ENCODE data around the gene RAPGEF2. TPM values are rescaled to one million over a fixed set of nuclear protein-coding genes. Genes with fewer than 3 reads are reported as not detected.

The RAPGEF2 gene
- total and polyA plus RNA-seq, 10 donors, result 4.4 to 115 (median 91.0) TPM

DNA sequence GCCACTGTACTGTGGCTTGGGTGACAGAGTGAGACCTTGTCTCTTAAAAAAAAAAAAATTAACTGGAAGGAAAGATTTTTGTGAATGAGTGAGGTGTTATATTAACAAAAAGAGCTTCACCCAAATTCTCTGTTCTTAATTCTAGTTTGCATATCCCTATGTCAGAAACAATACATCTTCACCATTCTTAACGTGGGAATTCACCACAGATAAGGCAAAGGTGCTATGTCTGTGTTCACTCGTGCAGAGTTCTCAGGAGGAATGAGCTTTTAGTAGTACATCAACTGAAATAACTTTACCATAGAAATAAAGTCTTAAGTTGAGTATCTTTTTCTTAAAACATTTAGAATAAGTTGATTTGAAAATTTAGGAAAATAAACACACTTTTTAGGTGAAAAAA is 135.1 kb downstream of the RAPGEF2 start:
- intact Hi-C loops (cut with DNase I; ENCODE audit: low total_unique reads), result no loop called here
- TF ChIP-seq POLR2AphosphoS5 (IDR thresholded peaks at IDR 0.05) (no peak), POLR2A (IDR thresholded peaks at IDR 0.05) (no peak), CTCF (IDR thresholded peaks at IDR 0.05 in 8 of 11, conservative IDR thresholded peaks at IDR 0.05 in 3 of 11) (no peak)
- WGBS, 5 donors, result 43 to 69% (median 62%) methylated on average over 2 of the region's 2 CpGs
- Histone ChIP-seq H3K36me3 (peaks cover 0 to 4% (median 0%) of the 10 kb centered on the region in 6 donors), H3K4me1 (peaks cover under 1 to 62% (median 40%) of the 10 kb centered on the region in 6 donors), H3K9me3 (no peaks in the 10 kb centered on the region), H3K27me3 (replicated peaks in 1 of 7) (no peaks in the 10 kb centered on the region), H3K27ac (peak overlapping the region in 6 of 8 donors; percentile 39 to 70 (median 60)), H3K4me3 (no peak overlapping the region)
- no peak for DNase-seq

DNA sequence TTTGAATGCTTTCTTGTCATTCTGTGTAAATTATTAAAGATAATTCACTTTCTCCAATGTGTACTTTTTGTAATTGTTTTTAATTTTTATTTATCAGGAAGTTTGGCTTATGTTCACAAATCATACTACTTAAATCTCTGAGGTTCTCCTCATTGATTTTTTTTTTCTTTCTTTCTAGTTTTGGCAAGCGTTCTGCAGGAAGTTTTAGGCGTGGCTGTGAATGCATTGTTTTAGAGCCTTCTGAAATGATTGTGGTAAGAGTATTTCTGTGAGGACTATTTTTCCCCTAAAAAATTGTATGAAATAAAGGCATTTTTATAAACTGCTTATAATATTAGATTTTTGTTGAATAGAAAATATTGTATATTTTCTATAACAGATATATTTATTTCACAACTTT is 135.8 kb downstream of the RAPGEF2 start:
- Histone ChIP-seq H3K36me3 (peaks cover 0 to 9% (median 0%) of the 10 kb centered on the region in 6 donors), H3K4me1 (peaks cover 0 to 58% (median 38%) of the 10 kb centered on the region in 6 donors), H3K4me3 (no peak overlapping the region), H3K27ac (peak overlapping the region in 6 of 8 donors; percentile 40 to 70 (median 60)), H3K27me3 (replicated peaks in 1 of 7) (no peaks in the 10 kb centered on the region), H3K9me3 (no peaks in the 10 kb centered on the region)
- TF ChIP-seq POLR2AphosphoS5 (IDR thresholded peaks at IDR 0.05), result no peak
- TF ChIP-seq CTCF (IDR thresholded peaks at IDR 0.05 in 8 of 11, conservative IDR thresholded peaks at IDR 0.05 in 3 of 11), result no peak
- no peak for TF ChIP-seq POLR2A (IDR thresholded peaks at IDR 0.05)
- intact Hi-C loops (cut with DNase I; ENCODE audit: low total_unique reads), result no loop called here
- 26 to 34% (median 31%) methylated on average over 2 of the region's 2 CpGs for WGBS, 5 donors
- DNase-seq, result no peak

- Histone ChIP-seq H3K9me3 (no peaks in the 10 kb centered on the region), H3K27me3 (replicated peaks in 1 of 7) (no peaks in the 10 kb centered on the region), H3K27ac (peak overlapping the region in 7 of 8 donors; percentile 22 to 70 (median 65)), H3K36me3 (peaks cover 0 to 16% (median 0%) of the 10 kb centered on the region in 6 donors), H3K4me1 (peaks cover 0 to 57% (median 38%) of the 10 kb centered on the region in 6 donors), H3K4me3 (no peak overlapping the region)
- intact Hi-C loops (cut with DNase I; ENCODE audit: low total_unique reads), result no loop called here
- DNase-seq, result no peak
- WGBS, 5 donors, result 62 to 76% (median 65%) methylated on average over 2 of the region's 2 CpGs
- TF ChIP-seq POLR2A (IDR thresholded peaks at IDR 0.05), result no peak
These were observed 136.8 kb downstream of the RAPGEF2 start for GRCh38 chr4:159239629-159240028.

DNA sequence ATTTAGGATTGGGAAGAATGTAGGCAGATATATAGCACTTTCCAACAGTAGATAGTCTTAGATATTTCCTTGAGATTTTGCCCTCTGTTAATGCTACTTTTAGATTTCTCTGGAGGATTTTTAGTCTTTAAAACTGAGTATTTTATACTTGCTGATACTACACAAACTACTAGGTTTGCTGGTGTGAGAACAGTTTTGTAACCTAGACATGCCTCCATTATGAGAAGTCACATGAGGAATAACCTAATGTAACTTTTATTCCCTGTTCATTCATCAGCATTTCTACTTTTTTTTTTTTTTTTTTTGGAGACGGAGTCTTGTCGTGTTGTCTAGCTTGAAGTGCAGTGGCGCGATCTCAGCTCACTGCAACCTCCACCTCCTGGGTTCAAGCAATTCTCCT is 137.2 kb downstream of the RAPGEF2 start:
- H3K4me3 ChIP-seq, result no peak overlapping the region
- no peaks in the 10 kb centered on the region for H3K27me3 ChIP-seq (replicated peaks in 1 of 7)
- TF ChIP-seq CTCF (IDR thresholded peaks at IDR 0.05 in 8 of 11, conservative IDR thresholded peaks at IDR 0.05 in 3 of 11) (no peak), POLR2A (IDR thresholded peaks at IDR 0.05) (no peak), POLR2AphosphoS5 (IDR thresholded peaks at IDR 0.05) (no peak)
- no peaks in the 10 kb centered on the region for H3K9me3 ChIP-seq
- peaks cover 0 to 53% (median 37%) of the 10 kb centered on the region in 6 donors for H3K4me1 ChIP-seq
- WGBS, 5 donors, result 78 to 99% (median 83%) methylated on average over 4 of the region's 4 CpGs
- intact Hi-C loops (cut with DNase I; ENCODE audit: low total_unique reads), result no loop called here
- H3K36me3 ChIP-seq, result peaks cover 0 to 16% (median 0%) of the 10 kb centered on the region in 6 donors
- peak overlapping the region in 6 of 8 donors; percentile 30 to 70 (median 66) for H3K27ac ChIP-seq
- no peak for DNase-seq

Data from spleen (tissue), 11 donors.